HG03095 (cell line): ENCODE data around the gene ADGRB3.
"Not testable (repeated sequence)": the region's sequence is repeated elsewhere in the genome, so short reads cannot be mapped to it uniquely, and the experiment has no call there.

Experiments
- ATAC-seq: cut with Tn5 transposase; IDR thresholded peaks from one replicate; pipeline ENCODE4 v1.9.1; 2021; ENCODE audit warnings: moderate library complexity; ENCODE audit not compliant: unreplicated experiment

The ADGRB3 gene

DNA sequence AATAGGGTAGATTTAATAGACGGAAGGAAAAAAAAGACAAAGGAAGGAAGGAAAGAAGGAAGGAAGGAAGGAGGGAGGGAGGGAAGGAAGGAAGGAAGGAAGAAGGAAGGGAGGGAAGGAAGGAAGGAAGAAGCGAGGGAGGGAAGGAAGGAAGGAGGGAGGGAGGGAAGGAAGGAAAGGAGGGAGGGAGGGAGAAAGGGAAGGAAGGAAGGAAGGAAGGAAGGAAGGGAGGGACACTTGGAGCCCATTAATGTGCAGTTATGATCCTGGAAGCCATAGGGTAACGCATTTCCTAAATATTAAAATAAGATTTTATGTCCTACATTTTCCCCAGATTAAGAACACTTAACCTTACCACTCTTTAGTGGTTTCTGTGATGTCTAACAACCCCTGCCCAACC, 465.7 kb downstream of the ADGRB3 start:
- no peak for ATAC-seq

GRCh38 chr6:69102416-69102815, 467.3 kb downstream of the ADGRB3 start:
- no peak for ATAC-seq

DNA sequence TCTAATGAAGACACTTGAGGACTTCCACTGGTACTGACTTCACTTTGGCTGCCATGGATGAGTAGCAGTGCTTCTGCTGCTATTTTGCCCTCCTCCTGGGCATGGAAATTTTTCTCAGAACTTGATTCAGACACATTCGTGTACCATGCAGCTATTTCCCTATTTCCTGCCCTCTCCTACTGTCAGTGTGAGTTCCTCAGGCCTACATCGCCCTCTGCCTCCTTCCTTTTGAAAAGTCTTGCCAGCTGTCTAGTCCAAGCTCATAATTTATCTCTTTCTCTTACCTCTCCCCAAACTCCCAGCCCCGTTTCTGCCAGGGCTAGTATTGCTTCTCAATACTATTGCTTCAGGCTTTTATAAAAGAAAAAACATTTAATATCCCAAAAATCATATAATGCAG, 470.2 kb downstream of the ADGRB3 start:
- ATAC-seq = no peak

DNA sequence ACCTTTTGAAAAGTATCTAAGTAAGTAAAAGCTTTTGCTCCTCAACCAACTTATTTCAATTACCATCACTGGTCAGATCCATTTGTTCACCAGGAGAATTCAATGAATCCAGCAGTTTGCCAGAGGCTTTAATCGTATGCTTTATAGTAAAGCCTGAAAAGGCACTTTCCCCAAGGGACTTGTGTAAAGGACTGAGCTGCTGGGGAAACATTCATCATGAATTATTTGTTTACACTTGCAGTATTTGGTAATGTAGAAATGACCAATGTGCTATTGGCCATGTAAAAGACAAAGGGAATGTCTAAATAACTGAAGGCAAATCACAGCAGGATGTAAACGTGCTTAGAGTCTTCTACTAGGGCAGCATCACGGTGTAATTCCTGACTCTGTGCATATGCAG, 471.4 kb downstream of the ADGRB3 start:
- ATAC-seq = no peak

DNA sequence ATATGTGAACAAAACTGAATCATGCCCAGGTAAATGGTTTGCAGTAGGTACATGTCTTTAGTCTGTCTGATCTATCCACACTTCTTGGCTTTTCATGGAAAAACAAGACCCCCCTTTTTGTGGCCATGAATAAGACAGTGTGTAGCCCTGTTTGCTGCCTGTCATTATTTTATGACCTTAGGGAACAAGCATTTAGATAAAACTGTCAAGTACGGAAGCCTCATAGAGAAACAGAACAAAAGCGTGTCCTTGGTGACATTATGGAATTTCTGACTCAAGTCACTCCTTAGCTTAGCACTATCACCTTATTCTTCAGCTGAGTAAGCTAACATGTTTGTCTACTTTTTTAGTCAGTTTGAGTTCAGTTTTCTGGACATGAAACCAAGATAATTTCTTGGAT, 476.2 kb downstream of the ADGRB3 start:
- no peak for ATAC-seq

- ATAC-seq = no peak
Observed at GRCh38 chr6:69116658-69117057, 481.6 kb downstream of the ADGRB3 start.

- not testable (repeated sequence) for ATAC-seq
Observed at GRCh38 chr6:69121461-69122406, 486.7 kb downstream of the ADGRB3 start.

DNA sequence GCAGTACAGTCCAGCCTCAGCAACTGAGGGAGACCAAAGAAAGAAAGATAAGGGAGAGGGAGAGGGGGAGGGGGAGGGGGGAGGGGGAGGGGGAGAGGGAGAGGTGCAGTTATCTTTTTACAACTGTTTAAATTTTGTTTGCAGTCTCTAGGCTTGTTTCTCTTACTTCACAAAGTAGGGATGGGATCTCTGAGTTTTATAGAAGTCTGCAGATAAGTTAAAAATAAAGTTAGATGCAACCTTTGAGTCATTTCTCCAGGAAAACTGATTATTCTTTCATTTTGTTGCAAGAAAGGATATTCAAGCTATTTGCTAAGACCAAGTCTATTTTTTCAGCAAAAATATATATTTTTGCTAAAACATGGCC, 487.3 kb downstream of the ADGRB3 start:
- ATAC-seq = no peak

GRCh38 chr6:69128411-69128810, 493.3 kb downstream of the ADGRB3 start:
- no peak for ATAC-seq

DNA sequence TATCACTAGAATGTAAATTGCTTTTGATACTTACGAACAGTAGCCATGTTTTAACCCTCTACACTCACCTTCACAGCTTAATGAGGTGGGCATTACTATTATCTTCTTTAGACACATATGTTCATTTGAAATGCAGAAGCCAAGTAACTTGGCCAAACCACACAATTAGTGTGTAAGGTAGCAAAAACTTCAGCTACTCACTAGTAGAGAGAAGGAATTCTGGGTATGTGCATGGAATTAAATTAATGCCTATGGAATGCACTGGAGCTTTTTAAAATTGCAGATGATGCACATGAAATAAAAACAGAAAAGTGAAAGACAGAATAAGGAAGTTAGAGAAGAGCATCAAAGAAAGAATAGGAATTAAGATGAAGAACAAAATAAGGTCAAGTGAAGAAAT, 494.0 kb downstream of the ADGRB3 start:
- no peak for ATAC-seq

GRCh38 chr6:69135927-69136326, 500.8 kb downstream of the ADGRB3 start:
- no peak for ATAC-seq

DNA sequence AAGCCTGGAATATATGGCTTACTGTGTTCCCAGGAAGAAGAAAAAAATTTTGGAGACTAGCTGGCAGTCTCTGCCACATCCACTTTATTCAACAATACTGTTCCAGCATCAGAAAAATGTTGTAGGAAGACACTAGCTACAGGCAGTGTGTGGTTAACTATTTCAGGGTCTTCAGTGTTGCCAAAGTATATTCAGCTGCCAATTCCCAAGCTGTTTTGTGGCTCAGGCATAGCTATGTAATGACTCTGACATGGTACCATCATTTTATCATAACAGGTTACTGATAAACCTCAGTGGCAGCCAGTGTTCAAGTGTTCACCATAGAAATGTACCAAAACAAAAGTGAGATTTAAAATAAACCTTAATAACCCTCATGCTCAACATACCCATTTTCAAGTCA, 503.1 kb downstream of the ADGRB3 start:
- no peak for ATAC-seq

GRCh38 chr6:69138893-69139494, 503.9 kb downstream of the ADGRB3 start:
- ATAC-seq = no peak

DNA sequence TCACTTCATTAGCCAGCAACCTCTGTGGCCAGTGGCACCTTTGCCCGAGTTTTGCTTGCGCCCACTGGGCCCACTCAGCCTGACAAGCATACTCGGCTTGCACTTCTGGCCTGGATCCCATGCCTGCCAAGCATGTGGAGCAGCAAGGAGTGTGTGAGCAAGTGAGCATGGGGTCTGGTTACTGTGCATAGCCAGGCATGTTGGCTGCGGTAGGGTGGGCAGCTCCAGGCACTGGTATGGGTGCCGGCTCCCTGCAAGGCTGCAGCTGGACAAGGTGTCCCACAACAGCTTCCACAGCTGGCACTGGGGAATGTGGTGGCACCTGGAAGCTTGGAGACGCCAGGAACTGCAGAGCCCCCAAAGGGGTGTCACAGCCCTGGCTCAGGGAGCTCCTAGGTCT, 510.0 kb downstream of the ADGRB3 start:
- no peak for ATAC-seq

GRCh38 chr6:69146385-69146784, 511.3 kb downstream of the ADGRB3 start:
- no peak for ATAC-seq

DNA sequence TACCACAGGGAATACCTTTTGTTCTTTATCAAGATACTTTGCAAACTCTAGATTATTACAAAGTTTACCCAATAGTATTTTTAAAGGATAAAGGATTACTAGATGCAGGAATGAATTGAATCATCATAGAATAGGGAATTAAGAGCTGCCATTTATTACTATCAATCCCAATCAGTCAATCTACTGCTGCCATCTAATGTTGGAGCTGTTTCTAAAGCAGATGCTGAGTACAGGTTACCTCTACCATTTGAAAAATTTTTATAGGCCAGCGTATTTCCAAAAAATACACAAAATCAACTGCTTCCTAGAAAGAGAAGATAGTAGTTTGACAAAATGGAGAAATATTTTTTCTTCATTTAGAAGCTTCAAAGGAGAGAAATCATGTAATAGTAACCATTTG, 520.4 kb downstream of the ADGRB3 start:
- no peak for ATAC-seq

- ATAC-seq = no peak
Observed at GRCh38 chr6:69162811-69163210, 527.7 kb downstream of the ADGRB3 start.

- ATAC-seq = no peak
Observed at GRCh38 chr6:69164564-69165229, 529.6 kb downstream of the ADGRB3 start.

- no peak for ATAC-seq
Observed at GRCh38 chr6:69179681-69180080, 544.6 kb downstream of the ADGRB3 start.

- ATAC-seq = no peak
Observed at GRCh38 chr6:69180361-69181067, 545.4 kb downstream of the ADGRB3 start.

DNA sequence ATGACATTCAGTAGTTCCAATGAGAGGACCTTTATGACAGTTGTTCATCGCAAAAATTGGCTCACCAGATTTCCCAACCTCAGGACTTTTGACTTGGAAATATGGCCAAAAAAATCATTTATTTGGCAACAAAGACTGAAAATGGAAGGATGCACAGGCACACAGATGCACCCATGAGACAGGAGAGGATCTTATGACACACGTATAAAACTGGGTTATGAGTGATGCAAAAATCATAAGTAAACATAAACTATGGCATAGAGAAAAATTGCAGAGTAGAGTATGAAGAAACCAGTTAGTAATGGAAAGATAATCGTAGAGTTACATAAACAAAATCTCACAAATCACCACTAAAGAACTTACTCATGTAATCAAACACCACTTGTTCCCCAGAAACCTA, 546.9 kb downstream of the ADGRB3 start:
- no peak for ATAC-seq
